Motor neuron (in vitro differentiated cells): ENCODE data around the gene CENPB. TPM values are rescaled to one million over a fixed set of nuclear protein-coding genes. Genes with fewer than 3 reads are reported as not detected.
A peak's percentile ranks its signal among the peaks of the same experiment; 100 is the strongest.

ENCODE experiments used
- ATAC-seq, 8 experiments: fragments of 200-7000 bp; cut with Tn5 transposase; replicated peaks in 6 of 8; 2 replicates each; pipeline ENCODE4 v1.8.0; 2021; ENCODE audit warnings: mild to moderate bottlenecking in 8 of 8, moderate library complexity in 8 of 8
- H3K27ac ChIP-seq, 2 donors: fragments of 250-450 bp; sonication (Bioruptor Pico); 2 replicates each; pipeline ENCODE4 v1.9.0; 2021; ENCODE audit warnings: antibody characterized with exemption in 2 of 2, mild to moderate bottlenecking in 2 of 2, moderate library complexity in 1 of 2
- H3K4me1 ChIP-seq, 2 donors: fragments of 250-450 bp; sonication (Bioruptor Pico); replicated peaks in 1 of 2; 2 replicates each; pipeline ENCODE4 v1.6.1; 2021; ENCODE audit warnings: antibody characterized with exemption in 2 of 2, mild to moderate bottlenecking in 2 of 2, moderate library complexity in 1 of 2
- H3K4me3 ChIP-seq, 5 donors: fragments of 250-450 bp; sonication (Bioruptor Pico); 2 replicates each; pipeline ENCODE4 v1.9.0; 2021; ENCODE audit warnings: antibody characterized with exemption in 5 of 5, mild to moderate bottlenecking in 5 of 5, moderate library complexity in 4 of 5
- WGBS, 10 experiments: fragments of 450-650 bp; shearing (Covaris generic); methylation state at CpG; one replicate each; pipeline ENCODE4 v1.0.0; 2022; 5-methylcytosine and 5-hydroxymethylcytosine counted together
- in situ Hi-C, 9 experiments: fragments of 400-800 bp; cut with MboI; loops; one replicate each; pipeline ENCODE4 v1.15.0; 2021; ENCODE audit warnings: low sequenced_read_pairs in 9 of 9, low pct_unique_long_range_greater_than_20kb in 2 of 9; ENCODE audit not compliant: unreplicated experiment in 9 of 9
- total RNA-seq, 8 experiments: library from RNA; unstranded; fragments of 300-600 nt; gene quantifications; 2 replicates each; pipeline versions ENCODE4 v1.2.3 to v1.2.4, GENCODE V29; 2022

Gene CENPB
- total RNA-seq, 8 experiments from 2014 or later, result 18.1 to 69.4 (median 53.1) TPM

DNA sequence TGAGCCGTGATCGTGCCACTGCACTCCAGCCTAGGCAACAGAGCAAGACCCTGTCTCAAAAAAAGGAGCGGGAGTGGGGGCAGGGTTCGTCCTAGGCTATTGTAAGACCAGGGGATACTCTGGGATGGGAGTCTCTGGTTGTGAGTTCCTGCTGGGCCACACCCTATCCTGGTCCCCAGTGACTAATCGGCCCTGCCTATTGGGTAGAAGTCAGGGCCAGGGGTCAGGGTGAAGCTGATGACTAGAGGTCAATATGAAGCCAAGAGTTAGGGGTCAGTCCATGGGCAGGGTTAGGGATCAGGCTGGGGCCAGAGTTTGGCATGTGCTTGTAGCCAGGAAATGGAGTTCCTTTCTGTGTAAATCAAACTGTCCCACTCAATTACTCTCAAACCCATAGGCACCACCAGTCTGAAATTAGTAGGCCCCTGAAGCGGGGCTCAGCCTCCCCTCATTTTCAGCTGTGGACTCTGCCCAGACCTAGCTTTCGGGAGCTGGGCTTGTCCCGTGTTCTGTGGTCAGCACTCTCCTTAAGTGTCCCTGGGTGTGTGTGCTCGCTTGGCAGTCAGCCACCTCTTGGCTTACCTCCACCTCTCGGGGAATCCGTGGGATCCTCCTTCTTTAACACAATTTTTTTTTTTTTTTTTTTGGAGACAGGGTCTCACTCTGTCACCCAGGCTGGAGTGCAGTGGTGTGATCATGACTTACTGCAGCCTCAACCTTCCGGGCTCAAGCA, 52.3 kb downstream of the CENPB start:
- H3K27ac ChIP-seq, result no peak overlapping the region
- H3K4me1 ChIP-seq, result peaks cover 0 to 28% of the 10 kb centered on the region in 2 donors
- WGBS, 10 experiments, result 10 to 100% (median 84%) methylated on average over 1 to 11 of the region's 12 CpGs; no CpG with 5 or more reads in 3 of the 10 experiments
- ATAC-seq, result peak in 2 of 8 experiments; percentile 7 to 22
- in situ Hi-C loops, result no loop called here
- no peak overlapping the region for H3K4me3 ChIP-seq

Other genes starting within 250 kb of the CENPB start
- gene GFRA4, start 123.3 kb downstream of the CENPB start, total RNA-seq, result under 1 TPM in 1 of 8 experiments, not detected in 7; 0.14 TPM
- 10 to 100 TPM in 2 of 8 experiments, 1 to 10 TPM in 2, under 1 TPM in 3, not detected in 1; 0.17 to 62.3 (median 1.2) TPM for gene ADAM33, start 104.7 kb downstream of the CENPB start, total RNA-seq
- under 1 TPM; 0.07 to 0.66 (median 0.31) TPM for gene SIGLEC1, start 74.1 kb downstream of the CENPB start, total RNA-seq
- gene HSPA12B, start 54.1 kb downstream of the CENPB start, total RNA-seq, result 10 to 100 TPM in 1 of 8 experiments, 1 to 10 TPM in 1, under 1 TPM in 6; 0.23 to 16.4 (median 0.53) TPM
- gene ADISSP, start 19.0 kb downstream of the CENPB start, total RNA-seq, result 10 to 100 TPM; 18.1 to 60.6 (median 35.5) TPM
- gene SPEF1, start 5.3 kb downstream of the CENPB start, total RNA-seq, result 10 to 100 TPM in 1 of 8 experiments, 1 to 10 TPM in 1, under 1 TPM in 5, not detected in 1; 0.15 to 25.5 (median 0.71) TPM
- 100 to 1,000 TPM in 1 of 8 experiments, 10 to 100 TPM in 4, 1 to 10 TPM in 3; 8.0 to 166 (median 22.8) TPM for gene CDC25B, start 9.6 kb upstream of the CENPB start, total RNA-seq
- gene AP5S1, start 33.8 kb upstream of the CENPB start, total RNA-seq, result 10 to 100 TPM in 4 of 8 experiments, 1 to 10 TPM in 4; 2.6 to 21.1 (median 10.4) TPM
- 10 to 100 TPM in 5 of 8 experiments, 1 to 10 TPM in 3; 5.9 to 38.8 (median 15.5) TPM for gene MAVS, start 60.1 kb upstream of the CENPB start, total RNA-seq
- 10 to 100 TPM; 16.7 to 48.4 (median 33.5) TPM for gene PANK2, start 102.6 kb upstream of the CENPB start, total RNA-seq
- 10 to 100 TPM in 7 of 8 experiments, 1 to 10 TPM in 1; 9.3 to 28.8 (median 15.5) TPM for gene RNF24, start 228.8 kb upstream of the CENPB start, total RNA-seq